Measurements from ENCODE around the gene BRD9. TPM values are rescaled to one million over a fixed set of nuclear protein-coding genes. Genes with fewer than 3 reads are reported as not detected.

BRD9 gene
- total and polyA plus RNA-seq, 2 of the 13 experiments (the other 11 are each of a cell fraction or from before 2014, with no cell fraction given): 5.2 to 22.9 TPM

DNA sequence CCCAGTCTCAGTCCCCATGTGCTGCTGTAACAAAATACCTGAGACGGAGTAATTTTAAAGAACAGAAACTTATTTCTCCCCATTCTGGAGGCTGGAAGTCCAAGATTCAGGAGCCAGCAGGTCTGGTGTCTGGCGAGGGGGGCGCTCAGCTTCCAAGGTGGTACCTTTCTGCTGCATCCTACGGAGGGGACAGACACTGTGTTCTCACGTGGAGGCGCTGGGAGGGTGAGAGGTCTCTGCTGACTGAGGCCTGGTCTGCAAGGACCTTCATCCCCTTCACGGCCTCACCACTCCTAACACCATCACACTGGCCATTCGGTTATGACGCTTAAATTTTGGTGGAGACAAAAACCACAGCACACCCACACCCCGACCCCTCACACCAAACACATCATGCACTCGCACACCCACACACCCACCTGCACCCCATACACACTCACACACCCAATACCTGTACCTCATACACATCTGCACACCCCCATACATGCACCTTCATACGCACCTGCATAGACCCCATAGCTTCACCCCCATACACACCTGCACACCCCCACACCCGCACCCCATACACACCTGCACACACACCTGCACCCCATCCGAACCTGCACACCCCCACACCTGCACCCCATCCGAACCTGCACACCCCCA lies 32.0 kb downstream of the BRD9 start:
- no peak overlapping the region for H3K27ac ChIP-seq (ENCODE audit: extremely low read length, insufficient read depth, low read length)
- H3K27me3 ChIP-seq (ENCODE audit: control insufficient read depth in 1 of 2, insufficient read depth in 2 of 2, low read length in 2 of 2): no peaks in the 10 kb centered on the region
- WGBS (ENCODE audit: low lambda C conversion rate): 97% methylated on average over 15 of the region's 15 CpGs
- H3K79me2 ChIP-seq (ENCODE audit: insufficient read depth, low read length): no peaks in the 10 kb centered on the region
- no peak overlapping the region for H3K4me3 ChIP-seq (replicated peaks in 1 of 3; ENCODE audit: insufficient read depth in 1 of 3, low read depth in 2 of 3, low read length in 3 of 3)
- ATAC-seq (no peak), FAIRE-seq (no peak), DNase-seq (ENCODE audit: low spot score) (no peak)
- no TSS peak for BruUV-seq (replicated peaks)
- intact Hi-C loops (cut with micrococcal nuclease; ENCODE audit: unreplicated experiment) (no loop called here), in situ Hi-C loops (cut with HindIII; ENCODE audit: extremely low pct_ligation_motif_present, low pct_unique_long_range_greater_than_20kb) (no loop called here)
- CTCF ChIA-PET (ENCODE audit: low intra/inter-chr PET ratio, low total read pairs): no interaction called here
- no peak overlapping the region for H3K9ac ChIP-seq (ENCODE audit: insufficient read depth, low read depth, low read length)
- no peak overlapping the region for H3K4me2 ChIP-seq (ENCODE audit: low read depth, low read length)
- no peaks in the 10 kb centered on the region for H3K9me3 ChIP-seq (ENCODE audit: low read length)
- no peak overlapping the region for H2AFZ ChIP-seq (ENCODE audit: low read length)
- peaks cover 7 to 26% of the 10 kb centered on the region in 2 experiments; a peak in 4 of 5 replicates for H3K36me3 ChIP-seq (replicated peaks in 1 of 2; ENCODE audit: control insufficient read depth in 1 of 2, insufficient read depth in 2 of 2, low read length in 2 of 2)
- no peaks in the 10 kb centered on the region for H3K4me1 ChIP-seq (ENCODE audit: insufficient read depth, low read length)
- POLR2A ChIA-PET: no interaction called here
- no peaks in the 10 kb centered on the region for H4K20me1 ChIP-seq (ENCODE audit: insufficient read depth, low read length)
- TF ChIP-seq ZNF329 (CRISPR knock-in tag; IDR thresholded peaks at IDR 0.05; ENCODE audit: low read depth) (no peak), U2AF1 (optimal IDR thresholded peaks at IDR 0.05; ENCODE audit: low read depth, low read length) (no peak), ZNF543 (CRISPR knock-in tag; IDR thresholded peaks at IDR 0.05) (no peak), ZNF256 (CRISPR knock-in tag; conservative IDR thresholded peaks at IDR 0.05) (no peak)
- TF ChIP-seq, protein P1, sequence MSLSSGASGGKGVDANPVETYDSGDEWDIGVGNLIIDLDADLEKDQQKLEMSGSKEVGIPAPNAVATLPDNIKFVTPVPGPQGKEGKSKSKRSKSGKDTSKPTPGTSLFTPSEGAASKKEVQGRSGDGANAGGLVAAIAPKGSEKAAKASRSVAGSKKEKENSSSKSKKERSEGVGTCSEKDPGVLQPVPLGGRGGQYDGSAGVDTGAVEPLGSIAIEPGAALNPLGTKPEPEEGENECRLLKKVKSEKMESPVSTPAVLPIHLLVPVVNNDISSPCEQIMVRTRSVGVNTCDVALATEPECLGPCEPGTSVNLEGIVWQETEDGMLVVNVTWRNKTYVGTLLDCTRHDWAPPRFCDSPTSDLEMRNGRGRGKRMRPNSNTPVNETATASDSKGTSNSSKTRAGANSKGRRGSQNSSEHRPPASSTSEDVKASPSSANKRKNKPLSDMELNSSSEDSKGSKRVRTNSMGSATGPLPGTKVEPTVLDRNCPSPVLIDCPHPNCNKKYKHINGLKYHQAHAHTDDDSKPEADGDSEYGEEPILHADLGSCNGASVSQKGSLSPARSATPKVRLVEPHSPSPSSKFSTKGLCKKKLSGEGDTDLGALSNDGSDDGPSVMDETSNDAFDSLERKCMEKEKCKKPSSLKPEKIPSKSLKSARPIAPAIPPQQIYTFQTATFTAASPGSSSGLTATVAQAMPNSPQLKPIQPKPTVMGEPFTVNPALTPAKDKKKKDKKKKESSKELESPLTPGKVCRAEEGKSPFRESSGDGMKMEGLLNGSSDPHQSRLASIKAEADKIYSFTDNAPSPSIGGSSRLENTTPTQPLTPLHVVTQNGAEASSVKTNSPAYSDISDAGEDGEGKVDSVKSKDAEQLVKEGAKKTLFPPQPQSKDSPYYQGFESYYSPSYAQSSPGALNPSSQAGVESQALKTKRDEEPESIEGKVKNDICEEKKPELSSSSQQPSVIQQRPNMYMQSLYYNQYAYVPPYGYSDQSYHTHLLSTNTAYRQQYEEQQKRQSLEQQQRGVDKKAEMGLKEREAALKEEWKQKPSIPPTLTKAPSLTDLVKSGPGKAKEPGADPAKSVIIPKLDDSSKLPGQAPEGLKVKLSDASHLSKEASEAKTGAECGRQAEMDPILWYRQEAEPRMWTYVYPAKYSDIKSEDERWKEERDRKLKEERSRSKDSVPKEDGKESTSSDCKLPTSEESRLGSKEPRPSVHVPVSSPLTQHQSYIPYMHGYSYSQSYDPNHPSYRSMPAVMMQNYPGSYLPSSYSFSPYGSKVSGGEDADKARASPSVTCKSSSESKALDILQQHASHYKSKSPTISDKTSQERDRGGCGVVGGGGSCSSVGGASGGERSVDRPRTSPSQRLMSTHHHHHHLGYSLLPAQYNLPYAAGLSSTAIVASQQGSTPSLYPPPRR (CRISPR knock-in tag; IDR thresholded peaks at IDR 0.05; ENCODE audit: borderline replicate concordance): no peak
- TF ChIP-seq, protein P2, sequence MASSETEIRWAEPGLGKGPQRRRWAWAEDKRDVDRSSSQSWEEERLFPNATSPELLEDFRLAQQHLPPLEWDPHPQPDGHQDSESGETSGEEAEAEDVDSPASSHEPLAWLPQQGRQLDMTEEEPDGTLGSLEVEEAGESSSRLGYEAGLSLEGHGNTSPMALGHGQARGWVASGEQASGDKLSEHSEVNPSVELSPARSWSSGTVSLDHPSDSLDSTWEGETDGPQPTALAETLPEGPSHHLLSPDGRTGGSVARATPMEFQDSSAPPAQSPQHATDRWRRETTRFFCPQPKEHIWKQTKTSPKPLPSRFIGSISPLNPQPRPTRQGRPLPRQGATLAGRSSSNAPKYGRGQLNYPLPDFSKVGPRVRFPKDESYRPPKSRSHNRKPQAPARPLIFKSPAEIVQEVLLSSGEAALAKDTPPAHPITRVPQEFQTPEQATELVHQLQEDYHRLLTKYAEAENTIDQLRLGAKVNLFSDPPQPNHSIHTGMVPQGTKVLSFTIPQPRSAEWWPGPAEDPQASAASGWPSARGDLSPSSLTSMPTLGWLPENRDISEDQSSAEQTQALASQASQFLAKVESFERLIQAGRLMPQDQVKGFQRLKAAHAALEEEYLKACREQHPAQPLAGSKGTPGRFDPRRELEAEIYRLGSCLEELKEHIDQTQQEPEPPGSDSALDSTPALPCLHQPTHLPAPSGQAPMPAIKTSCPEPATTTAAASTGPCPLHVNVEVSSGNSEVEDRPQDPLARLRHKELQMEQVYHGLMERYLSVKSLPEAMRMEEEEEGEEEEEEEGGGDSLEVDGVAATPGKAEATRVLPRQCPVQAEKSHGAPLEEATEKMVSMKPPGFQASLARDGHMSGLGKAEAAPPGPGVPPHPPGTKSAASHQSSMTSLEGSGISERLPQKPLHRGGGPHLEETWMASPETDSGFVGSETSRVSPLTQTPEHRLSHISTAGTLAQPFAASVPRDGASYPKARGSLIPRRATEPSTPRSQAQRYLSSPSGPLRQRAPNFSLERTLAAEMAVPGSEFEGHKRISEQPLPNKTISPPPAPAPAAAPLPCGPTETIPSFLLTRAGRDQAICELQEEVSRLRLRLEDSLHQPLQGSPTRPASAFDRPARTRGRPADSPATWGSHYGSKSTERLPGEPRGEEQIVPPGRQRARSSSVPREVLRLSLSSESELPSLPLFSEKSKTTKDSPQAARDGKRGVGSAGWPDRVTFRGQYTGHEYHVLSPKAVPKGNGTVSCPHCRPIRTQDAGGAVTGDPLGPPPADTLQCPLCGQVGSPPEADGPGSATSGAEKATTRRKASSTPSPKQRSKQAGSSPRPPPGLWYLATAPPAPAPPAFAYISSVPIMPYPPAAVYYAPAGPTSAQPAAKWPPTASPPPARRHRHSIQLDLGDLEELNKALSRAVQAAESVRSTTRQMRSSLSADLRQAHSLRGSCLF (CRISPR knock-in tag; IDR thresholded peaks at IDR 0.05; ENCODE audit: borderline replicate concordance): no peak
- TF ChIP-seq, protein P3, sequence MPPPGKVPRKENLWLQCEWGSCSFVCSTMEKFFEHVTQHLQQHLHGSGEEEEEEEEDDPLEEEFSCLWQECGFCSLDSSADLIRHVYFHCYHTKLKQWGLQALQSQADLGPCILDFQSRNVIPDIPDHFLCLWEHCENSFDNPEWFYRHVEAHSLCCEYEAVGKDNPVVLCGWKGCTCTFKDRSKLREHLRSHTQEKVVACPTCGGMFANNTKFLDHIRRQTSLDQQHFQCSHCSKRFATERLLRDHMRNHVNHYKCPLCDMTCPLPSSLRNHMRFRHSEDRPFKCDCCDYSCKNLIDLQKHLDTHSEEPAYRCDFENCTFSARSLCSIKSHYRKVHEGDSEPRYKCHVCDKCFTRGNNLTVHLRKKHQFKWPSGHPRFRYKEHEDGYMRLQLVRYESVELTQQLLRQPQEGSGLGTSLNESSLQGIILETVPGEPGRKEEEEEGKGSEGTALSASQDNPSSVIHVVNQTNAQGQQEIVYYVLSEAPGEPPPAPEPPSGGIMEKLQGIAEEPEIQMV (CRISPR knock-in tag; IDR thresholded peaks at IDR 0.05; ENCODE audit: low read depth): no peak
- TF ChIP-seq, protein P4, sequence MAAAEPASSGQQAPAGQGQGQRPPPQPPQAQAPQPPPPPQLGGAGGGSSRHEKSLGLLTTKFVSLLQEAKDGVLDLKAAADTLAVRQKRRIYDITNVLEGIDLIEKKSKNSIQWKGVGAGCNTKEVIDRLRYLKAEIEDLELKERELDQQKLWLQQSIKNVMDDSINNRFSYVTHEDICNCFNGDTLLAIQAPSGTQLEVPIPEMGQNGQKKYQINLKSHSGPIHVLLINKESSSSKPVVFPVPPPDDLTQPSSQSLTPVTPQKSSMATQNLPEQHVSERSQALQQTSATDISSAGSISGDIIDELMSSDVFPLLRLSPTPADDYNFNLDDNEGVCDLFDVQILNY (CRISPR knock-in tag; conservative IDR thresholded peaks at IDR 0.05): no peak
- TF ChIP-seq, protein P5, sequence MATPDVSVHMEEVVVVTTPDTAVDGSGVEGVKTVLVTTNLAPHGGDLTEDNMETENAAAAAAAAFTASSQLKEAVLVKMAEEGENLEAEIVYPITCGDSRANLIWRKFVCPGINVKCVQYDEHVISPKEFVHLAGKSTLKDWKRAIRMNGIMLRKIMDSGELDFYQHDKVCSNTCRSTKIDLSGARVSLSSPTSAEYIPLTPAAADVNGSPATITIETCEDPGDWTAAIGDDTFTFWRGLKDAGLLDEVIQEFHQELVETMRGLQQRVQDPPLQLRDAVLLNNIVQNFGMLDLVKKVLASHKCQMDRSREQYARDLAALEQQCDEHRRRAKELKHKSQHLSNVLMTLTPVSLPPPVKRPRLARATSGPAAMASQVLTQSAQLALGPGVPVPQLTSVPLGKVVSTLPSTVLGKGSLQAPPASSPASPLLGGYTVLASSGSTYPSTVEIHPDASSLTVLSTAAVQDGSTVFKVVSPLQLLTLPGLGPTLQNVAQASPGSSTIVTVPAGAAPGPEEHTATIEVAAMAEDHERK (CRISPR knock-in tag; IDR thresholded peaks at IDR 0.05; ENCODE audit: low read depth): no peak

Data from HepG2 (cell line).